Measurements from ENCODE around the gene SLC8B1.

The SLC8B1 gene

DNA sequence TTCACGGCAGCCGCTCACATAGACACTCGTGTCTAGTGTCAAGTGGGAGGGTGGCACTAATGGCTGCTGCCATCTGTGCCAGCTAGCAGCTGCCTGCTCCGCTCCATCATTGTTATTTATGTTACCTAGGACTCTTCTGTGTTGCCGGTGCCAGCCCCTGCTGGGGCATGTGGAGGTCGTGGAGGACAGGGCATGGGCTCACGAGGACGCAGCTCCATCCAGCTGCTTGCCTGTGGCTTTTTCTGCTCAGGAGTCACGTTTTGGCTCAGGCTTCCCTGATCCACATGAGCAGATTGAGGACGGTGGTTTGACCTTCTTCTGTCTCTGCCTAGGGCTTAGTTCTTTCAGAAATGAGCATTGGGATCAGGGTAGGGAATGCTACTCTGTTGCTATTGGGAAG is 82.4 kb downstream of the SLC8B1 start:
- H3K9me3 ChIP-seq (ENCODE audit: low read length): peaks cover 7% of the 10 kb centered on the region; the same call in 1 of the 2 replicates

DNA sequence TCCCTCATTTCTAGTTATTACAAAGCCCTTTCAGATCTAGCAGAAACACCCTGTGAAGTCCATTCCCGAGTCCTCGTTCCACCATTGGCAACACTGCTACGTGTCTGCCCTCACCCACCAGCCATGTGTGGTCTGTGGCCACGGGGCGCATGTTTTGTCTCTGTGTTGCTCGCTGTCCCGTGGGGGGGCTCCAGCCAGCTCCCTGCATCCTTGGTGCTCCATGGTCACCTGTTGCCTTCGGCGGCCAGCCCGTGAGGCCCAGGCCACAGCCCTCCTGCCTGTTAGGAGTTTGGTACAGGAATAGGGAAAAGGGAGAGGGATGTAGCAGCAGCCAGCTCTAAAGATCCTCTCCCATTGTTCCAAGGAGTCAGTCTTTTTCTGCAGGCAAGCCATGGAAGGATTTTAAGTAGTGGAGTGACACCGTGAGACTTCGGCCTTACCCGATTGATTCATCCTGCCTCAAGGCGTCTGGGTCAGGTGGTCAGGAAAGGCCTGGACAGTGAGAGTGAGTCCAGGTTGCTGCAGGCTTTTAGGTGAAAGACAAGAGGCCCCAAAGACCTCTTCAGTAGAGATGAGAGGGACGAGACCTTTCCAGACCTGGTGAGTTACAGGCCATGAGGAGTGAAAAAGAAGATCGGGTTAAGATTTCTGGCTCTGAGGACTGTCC is 83.4 kb downstream of the SLC8B1 start:
- 0 out of 2 replicates have a peak, but pooled peaks cover 3% of the 10 kb centered on the region for H3F3A ChIP-seq (ENCODE audit: insufficient read depth, low read length)
- no peak overlapping the region for H3K27ac ChIP-seq (ENCODE audit: low read depth, low read length, poor library complexity, severe bottlenecking)
- H2AFZ ChIP-seq (ENCODE audit: low read length): no peak overlapping the region
- no peaks in the 10 kb centered on the region for H3K4me1 ChIP-seq (ENCODE audit: insufficient read depth, low read length, severe bottlenecking)
- H3K36me3 ChIP-seq (ENCODE audit: insufficient read depth, low read length): peaks cover 93% of the 10 kb centered on the region
- no peaks in the 10 kb centered on the region for H3K9me2 ChIP-seq (ENCODE audit: low read depth, low read length)
- H3K27me3 ChIP-seq (ENCODE audit: insufficient read depth, low read length): no peaks in the 10 kb centered on the region
- no peaks in the 10 kb centered on the region for H4K20me1 ChIP-seq (ENCODE audit: insufficient read depth, low read length)
- TF ChIP-seq EZH2 (IDR thresholded peaks at IDR 0.05; ENCODE audit: borderline replicate concordance, low read length): no peak
- TF ChIP-seq, protein P1, sequence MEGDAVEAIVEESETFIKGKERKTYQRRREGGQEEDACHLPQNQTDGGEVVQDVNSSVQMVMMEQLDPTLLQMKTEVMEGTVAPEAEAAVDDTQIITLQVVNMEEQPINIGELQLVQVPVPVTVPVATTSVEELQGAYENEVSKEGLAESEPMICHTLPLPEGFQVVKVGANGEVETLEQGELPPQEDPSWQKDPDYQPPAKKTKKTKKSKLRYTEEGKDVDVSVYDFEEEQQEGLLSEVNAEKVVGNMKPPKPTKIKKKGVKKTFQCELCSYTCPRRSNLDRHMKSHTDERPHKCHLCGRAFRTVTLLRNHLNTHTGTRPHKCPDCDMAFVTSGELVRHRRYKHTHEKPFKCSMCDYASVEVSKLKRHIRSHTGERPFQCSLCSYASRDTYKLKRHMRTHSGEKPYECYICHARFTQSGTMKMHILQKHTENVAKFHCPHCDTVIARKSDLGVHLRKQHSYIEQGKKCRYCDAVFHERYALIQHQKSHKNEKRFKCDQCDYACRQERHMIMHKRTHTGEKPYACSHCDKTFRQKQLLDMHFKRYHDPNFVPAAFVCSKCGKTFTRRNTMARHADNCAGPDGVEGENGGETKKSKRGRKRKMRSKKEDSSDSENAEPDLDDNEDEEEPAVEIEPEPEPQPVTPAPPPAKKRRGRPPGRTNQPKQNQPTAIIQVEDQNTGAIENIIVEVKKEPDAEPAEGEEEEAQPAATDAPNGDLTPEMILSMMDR (IDR thresholded peaks at IDR 0.05; ENCODE audit: low read length): no peak
- peaks cover 7% of the 10 kb centered on the region; the same call in 1 of the 2 replicates for H3K9me3 ChIP-seq (ENCODE audit: low read length)
- no peak overlapping the region for H3K4me3 ChIP-seq (ENCODE audit: low read depth, low read length, poor library complexity, severe bottlenecking)
- no peak overlapping the region for H3K4me2 ChIP-seq (ENCODE audit: low read length)
- peaks cover 7% of the 10 kb centered on the region for H3K79me2 ChIP-seq (ENCODE audit: insufficient read depth, low read length)
- no peak overlapping the region for H3K9ac ChIP-seq (ENCODE audit: low read length)

More for the DNA sequence above, 82.4 kb downstream of the SLC8B1 start:
- no peak for TF ChIP-seq EZH2 (IDR thresholded peaks at IDR 0.05; ENCODE audit: borderline replicate concordance, low read length)
- TF ChIP-seq, protein P1 (IDR thresholded peaks at IDR 0.05; ENCODE audit: low read length): no peak
- H3K4me3 ChIP-seq (ENCODE audit: low read depth, low read length, poor library complexity, severe bottlenecking): no peak overlapping the region
- peaks cover 93% of the 10 kb centered on the region for H3K36me3 ChIP-seq (ENCODE audit: insufficient read depth, low read length)
- peaks cover 7% of the 10 kb centered on the region for H3K79me2 ChIP-seq (ENCODE audit: insufficient read depth, low read length)
- 0 out of 2 replicates have a peak, but pooled peaks cover 3% of the 10 kb centered on the region for H3F3A ChIP-seq (ENCODE audit: insufficient read depth, low read length)
- no peaks in the 10 kb centered on the region for H3K27me3 ChIP-seq (ENCODE audit: insufficient read depth, low read length)
- H3K9ac ChIP-seq (ENCODE audit: low read length): no peak overlapping the region
- no peaks in the 10 kb centered on the region for H3K4me1 ChIP-seq (ENCODE audit: insufficient read depth, low read length, severe bottlenecking)
- H4K20me1 ChIP-seq (ENCODE audit: insufficient read depth, low read length): no peaks in the 10 kb centered on the region
- no peak overlapping the region for H2AFZ ChIP-seq (ENCODE audit: low read length)
- no peak overlapping the region for H3K4me2 ChIP-seq (ENCODE audit: low read length)
- no peak overlapping the region for H3K27ac ChIP-seq (ENCODE audit: low read depth, low read length, poor library complexity, severe bottlenecking)
- H3K9me2 ChIP-seq (ENCODE audit: low read depth, low read length): no peaks in the 10 kb centered on the region

GRCh38 chr12:113250045-113250444 is 84.9 kb downstream of the SLC8B1 start:
- peaks cover 94% of the 10 kb centered on the region for H3K36me3 ChIP-seq (ENCODE audit: insufficient read depth, low read length)
- TF ChIP-seq EZH2 (IDR thresholded peaks at IDR 0.05; ENCODE audit: borderline replicate concordance, low read length): no peak
- TF ChIP-seq, protein P1 (IDR thresholded peaks at IDR 0.05; ENCODE audit: low read length): no peak
- no peak overlapping the region for H2AFZ ChIP-seq (ENCODE audit: low read length)
- H4K20me1 ChIP-seq (ENCODE audit: insufficient read depth, low read length): no peaks in the 10 kb centered on the region
- no peaks in the 10 kb centered on the region for H3K4me1 ChIP-seq (ENCODE audit: insufficient read depth, low read length, severe bottlenecking)
- no peak overlapping the region for H3K4me2 ChIP-seq (ENCODE audit: low read length)
- H3K27ac ChIP-seq (ENCODE audit: low read depth, low read length, poor library complexity, severe bottlenecking): no peak overlapping the region
- H3K27me3 ChIP-seq (ENCODE audit: insufficient read depth, low read length): no peaks in the 10 kb centered on the region
- H3K4me3 ChIP-seq (ENCODE audit: low read depth, low read length, poor library complexity, severe bottlenecking): no peak overlapping the region
- H3K9me3 ChIP-seq (ENCODE audit: low read length): peaks cover 7% of the 10 kb centered on the region; the same call in 1 of the 2 replicates
- H3K9ac ChIP-seq (ENCODE audit: low read length): no peak overlapping the region
- H3K9me2 ChIP-seq (ENCODE audit: low read depth, low read length): no peaks in the 10 kb centered on the region
- H3F3A ChIP-seq (ENCODE audit: insufficient read depth, low read length): 0 out of 2 replicates have a peak, but pooled peaks cover 3% of the 10 kb centered on the region
- H3K79me2 ChIP-seq (ENCODE audit: insufficient read depth, low read length): peaks cover 7% of the 10 kb centered on the region
